ENCODE results near the gene RGS17.
A peak's percentile ranks its signal among the peaks of the same experiment; 100 is the strongest.

Gene RGS17

DNA sequence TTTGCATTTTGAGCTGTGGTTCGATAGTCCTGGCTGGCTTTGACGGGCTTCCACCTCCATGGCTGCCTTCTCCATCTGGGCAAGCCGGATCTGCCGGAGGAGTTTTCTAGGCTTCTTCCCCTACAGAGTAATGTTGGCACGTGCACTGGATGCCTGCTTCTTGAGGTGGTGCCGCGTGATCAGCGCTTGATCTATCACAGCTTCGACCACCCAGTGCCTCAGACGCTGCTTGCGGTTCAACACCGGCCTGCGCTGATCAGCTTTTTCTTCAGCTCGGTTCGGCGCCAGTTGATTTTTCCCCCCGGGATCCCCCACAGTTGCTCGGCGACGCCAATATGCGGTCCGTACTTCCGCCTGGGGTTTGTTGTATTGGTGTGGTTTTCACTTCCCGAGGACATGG is 171.7 kb downstream of the RGS17 start:
- no peak for DNase-seq (ENCODE audit: low read depth in 2 of 2)
- TF ChIP-seq, protein P1, sequence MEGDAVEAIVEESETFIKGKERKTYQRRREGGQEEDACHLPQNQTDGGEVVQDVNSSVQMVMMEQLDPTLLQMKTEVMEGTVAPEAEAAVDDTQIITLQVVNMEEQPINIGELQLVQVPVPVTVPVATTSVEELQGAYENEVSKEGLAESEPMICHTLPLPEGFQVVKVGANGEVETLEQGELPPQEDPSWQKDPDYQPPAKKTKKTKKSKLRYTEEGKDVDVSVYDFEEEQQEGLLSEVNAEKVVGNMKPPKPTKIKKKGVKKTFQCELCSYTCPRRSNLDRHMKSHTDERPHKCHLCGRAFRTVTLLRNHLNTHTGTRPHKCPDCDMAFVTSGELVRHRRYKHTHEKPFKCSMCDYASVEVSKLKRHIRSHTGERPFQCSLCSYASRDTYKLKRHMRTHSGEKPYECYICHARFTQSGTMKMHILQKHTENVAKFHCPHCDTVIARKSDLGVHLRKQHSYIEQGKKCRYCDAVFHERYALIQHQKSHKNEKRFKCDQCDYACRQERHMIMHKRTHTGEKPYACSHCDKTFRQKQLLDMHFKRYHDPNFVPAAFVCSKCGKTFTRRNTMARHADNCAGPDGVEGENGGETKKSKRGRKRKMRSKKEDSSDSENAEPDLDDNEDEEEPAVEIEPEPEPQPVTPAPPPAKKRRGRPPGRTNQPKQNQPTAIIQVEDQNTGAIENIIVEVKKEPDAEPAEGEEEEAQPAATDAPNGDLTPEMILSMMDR (IDR thresholded peaks at IDR 0.05; ENCODE audit: low read depth, low read length), result no peak

DNA sequence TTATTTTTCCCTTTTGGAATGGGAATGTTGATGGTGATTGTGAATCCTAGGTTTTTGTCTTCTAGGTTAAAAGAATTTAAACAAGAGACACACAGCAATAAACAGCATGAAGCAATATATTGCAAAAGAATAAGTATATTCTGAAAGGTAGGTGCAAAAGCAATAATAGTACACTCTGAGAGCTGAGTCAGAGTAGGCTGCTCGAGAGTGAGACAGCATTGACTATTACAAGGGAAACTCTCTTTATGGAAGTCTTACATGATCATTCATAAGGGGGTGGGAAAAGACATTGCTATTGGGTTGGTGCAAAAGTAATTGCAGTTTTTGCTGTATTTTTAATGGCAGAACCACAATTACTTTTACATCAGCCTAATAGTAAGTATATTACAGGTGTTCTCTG is 173.3 kb downstream of the RGS17 start:
- DNase-seq (ENCODE audit: low read depth in 2 of 2), result peak in 1 of 2 donors; percentile 57
- TF ChIP-seq, protein P1 (IDR thresholded peaks at IDR 0.05; ENCODE audit: low read depth, low read length), result no peak

More for the DNA sequence above, 171.7 kb downstream of the RGS17 start:
- no peak overlapping the region for H3K4me3 ChIP-seq (replicated peaks in 1 of 2; ENCODE audit: low read depth in 2 of 2, low read length in 2 of 2)

More for the DNA sequence above, 173.3 kb downstream of the RGS17 start:
- no peak overlapping the region for H3K4me3 ChIP-seq (replicated peaks in 1 of 2; ENCODE audit: low read depth in 2 of 2, low read length in 2 of 2)

Data from cardiac fibroblast (primary cell).